Effector memory CD4-positive, alpha-beta T cell (primary cell): ENCODE results near the gene CACNA1G.
A peak's percentile ranks its signal among the peaks of the same experiment; 100 is the strongest.

Experiments
- DNase-seq, 3 donors: peaks; one replicate each; pipeline ENCODE4 v3.0.0-alpha.2; 2020
- H3K27ac ChIP-seq: 2 replicates; pipeline ENCODE4 v1.7.0; 2013; ENCODE audit warnings: mild to moderate bottlenecking, low read length, moderate library complexity; ENCODE audit not compliant: insufficient read depth, poor library complexity, severe bottlenecking
- H3K27me3 ChIP-seq: replicated peaks from 2 replicates; pipeline ENCODE4 v1.7.0; 2013; ENCODE audit warnings: mild to moderate bottlenecking, low read length; ENCODE audit not compliant: insufficient read depth, control insufficient read depth, poor library complexity, severe bottlenecking
- H3K36me3 ChIP-seq: 2 replicates; pipeline ENCODE4 v1.7.0; 2013; ENCODE audit warnings: mild to moderate bottlenecking, low read length, moderate library complexity; ENCODE audit not compliant: control insufficient read depth, insufficient read depth
- H3K4me1 ChIP-seq: 2 replicates; pipeline ENCODE4 v1.7.0; 2013; ENCODE audit warnings: low read length, mild to moderate bottlenecking; ENCODE audit not compliant: control insufficient read depth, insufficient read depth, poor library complexity, severe bottlenecking
- H3K4me3 ChIP-seq: 2 replicates; pipeline ENCODE4 v1.7.0; 2013; ENCODE audit warnings: low read length, low read depth, mild to moderate bottlenecking; ENCODE audit not compliant: insufficient read depth, poor library complexity, severe bottlenecking
- H3K9me3 ChIP-seq: 2 replicates; pipeline ENCODE4 v1.7.0; 2013; ENCODE audit warnings: mild to moderate bottlenecking, low read length, moderate library complexity; ENCODE audit not compliant: control insufficient read depth

CACNA1G gene

GRCh38 chr17:50627782-50628601, 67.5 kb downstream of the CACNA1G start:
- Histone ChIP-seq H3K9me3 (no peaks in the 10 kb centered on the region), H3K4me1 (no peaks in the 10 kb centered on the region), H3K27me3 (peaks cover 20% of the 10 kb centered on the region), H3K4me3 (no peak overlapping the region), H3K36me3 (no peaks in the 10 kb centered on the region), H3K27ac (no peak overlapping the region)
- DNase-seq, result no peak

DNA sequence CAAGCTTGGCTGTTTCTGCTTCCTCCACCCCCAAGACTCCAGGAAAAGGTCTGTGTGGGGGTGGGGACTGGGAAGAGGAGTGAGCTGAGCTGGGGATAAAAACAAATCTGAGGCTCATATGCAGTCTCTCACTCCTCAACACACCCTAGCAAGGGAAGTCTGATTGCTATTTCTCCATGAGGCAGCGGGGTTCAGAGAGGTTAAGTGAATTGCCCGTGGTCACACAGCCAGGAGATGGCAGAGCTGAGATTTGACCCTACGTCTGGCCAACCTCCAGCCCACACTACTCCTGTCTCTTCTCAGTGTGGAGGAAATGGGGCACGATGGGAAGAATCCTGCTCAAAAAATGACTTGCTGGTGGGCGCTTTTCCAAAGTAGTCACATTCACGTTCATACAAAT, 69.4 kb downstream of the CACNA1G start:
- no peaks in the 10 kb centered on the region for H3K36me3 ChIP-seq
- no peak overlapping the region for H3K4me3 ChIP-seq
- no peak for DNase-seq
- H3K27me3 ChIP-seq, result peaks cover 34% of the 10 kb centered on the region
- H3K4me1 ChIP-seq, result peaks cover 4% of the 10 kb centered on the region
- no peaks in the 10 kb centered on the region for H3K9me3 ChIP-seq
- no peak overlapping the region for H3K27ac ChIP-seq

GRCh38 chr17:50630524-50631194, 70.1 kb downstream of the CACNA1G start:
- H3K9me3 ChIP-seq, result no peaks in the 10 kb centered on the region
- no peak overlapping the region for H3K4me3 ChIP-seq
- H3K36me3 ChIP-seq, result no peaks in the 10 kb centered on the region
- H3K4me1 ChIP-seq, result peaks cover 8% of the 10 kb centered on the region
- peaks cover 42% of the 10 kb centered on the region for H3K27me3 ChIP-seq
- DNase-seq, result peak; percentile 9 to 29 (median 26)
- no peak overlapping the region for H3K27ac ChIP-seq

DNA sequence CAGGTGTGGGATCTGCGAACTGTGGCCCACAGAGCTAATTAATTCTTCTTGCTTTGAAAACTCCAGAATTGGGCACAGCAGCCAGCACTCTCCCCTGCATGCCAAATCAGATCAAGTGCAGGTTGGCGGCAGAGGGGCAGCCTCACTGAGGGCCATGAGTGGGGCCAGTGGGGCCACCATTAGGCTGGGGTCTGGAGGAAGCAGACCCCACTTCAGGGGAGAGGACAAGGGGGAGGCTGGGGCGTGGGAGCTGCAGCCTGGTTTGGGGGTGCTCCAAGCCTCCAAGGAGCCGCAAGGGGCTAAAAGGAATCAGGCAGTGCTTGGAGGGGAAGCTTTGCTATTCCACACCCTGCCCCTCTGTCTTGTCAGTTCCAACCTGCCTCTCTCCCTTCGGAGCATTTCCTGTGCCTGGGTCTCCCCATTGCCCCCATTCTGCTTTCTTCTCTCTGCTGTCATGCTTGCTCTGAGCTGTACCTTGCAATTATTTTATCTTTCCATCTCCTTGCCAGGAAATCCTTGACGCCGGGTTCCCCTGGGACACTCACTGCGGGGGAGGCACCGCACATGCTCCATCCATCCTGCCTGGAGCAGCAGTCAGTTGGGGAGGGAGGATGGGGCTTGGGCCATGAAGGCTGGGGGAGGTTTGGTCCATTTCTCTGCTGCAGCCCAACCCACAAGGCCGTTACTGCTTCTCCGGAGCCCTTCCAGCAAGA, 70.8 kb downstream of the CACNA1G start:
- H3K36me3 ChIP-seq, result no peaks in the 10 kb centered on the region
- DNase-seq, result no peak
- peaks cover 8% of the 10 kb centered on the region for H3K4me1 ChIP-seq
- no peak overlapping the region for H3K27ac ChIP-seq
- H3K9me3 ChIP-seq, result no peaks in the 10 kb centered on the region
- peaks cover 45% of the 10 kb centered on the region for H3K27me3 ChIP-seq
- no peak overlapping the region for H3K4me3 ChIP-seq

DNA sequence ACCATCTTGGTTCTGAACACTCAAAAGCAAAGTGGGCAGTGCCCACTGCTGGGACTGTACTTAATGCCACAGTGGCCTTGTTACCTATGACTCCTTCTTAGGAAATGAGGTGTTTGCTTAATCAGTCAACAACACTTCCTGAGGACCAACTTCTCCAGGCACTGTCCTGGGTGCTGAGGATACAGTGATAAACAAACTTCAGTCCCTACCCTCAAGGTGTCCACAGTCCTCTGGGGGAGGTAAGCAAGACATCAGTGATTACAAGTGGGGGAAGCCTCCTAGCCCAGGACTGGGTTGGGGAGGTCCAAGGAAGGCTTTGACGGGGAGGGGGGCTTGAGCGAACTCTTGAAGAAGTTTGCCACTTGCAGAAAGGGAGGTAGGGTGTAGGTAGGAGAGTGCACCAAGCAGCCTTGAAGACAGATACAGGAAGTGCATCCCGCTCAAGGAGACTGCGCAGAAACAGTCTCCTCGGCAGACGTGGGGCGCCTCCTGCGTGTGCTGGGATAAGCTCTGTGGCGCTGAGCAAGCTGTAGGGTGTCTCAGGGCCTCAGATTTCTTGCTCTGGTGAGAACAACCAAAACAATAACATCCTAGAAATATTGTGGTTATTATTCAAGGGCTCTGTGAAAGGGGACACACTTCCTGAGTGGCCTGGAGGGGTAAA, 71.5 kb downstream of the CACNA1G start:
- no peaks in the 10 kb centered on the region for H3K9me3 ChIP-seq
- H3K27ac ChIP-seq, result no peak overlapping the region
- no peaks in the 10 kb centered on the region for H3K36me3 ChIP-seq
- peaks cover 8% of the 10 kb centered on the region for H3K4me1 ChIP-seq
- DNase-seq, result no peak
- H3K4me3 ChIP-seq, result no peak overlapping the region
- peaks cover 44% of the 10 kb centered on the region for H3K27me3 ChIP-seq

- Histone ChIP-seq H3K36me3 (no peaks in the 10 kb centered on the region), H3K4me3 (no peak overlapping the region), H3K4me1 (peaks cover 8% of the 10 kb centered on the region), H3K9me3 (no peaks in the 10 kb centered on the region), H3K27ac (no peak overlapping the region), H3K27me3 (peaks cover 48% of the 10 kb centered on the region)
- DNase-seq, result no peak
Measured at GRCh38 chr17:50632637-50633036, 72.1 kb downstream of the CACNA1G start.

- no peaks in the 10 kb centered on the region for H3K9me3 ChIP-seq
- peaks cover 8% of the 10 kb centered on the region for H3K4me1 ChIP-seq
- no peaks in the 10 kb centered on the region for H3K36me3 ChIP-seq
- DNase-seq, result no peak
- no peak overlapping the region for H3K4me3 ChIP-seq
- no peak overlapping the region for H3K27ac ChIP-seq
- H3K27me3 ChIP-seq, result peaks cover 46% of the 10 kb centered on the region
Measured at GRCh38 chr17:50633683-50634082, 73.2 kb downstream of the CACNA1G start.

DNA sequence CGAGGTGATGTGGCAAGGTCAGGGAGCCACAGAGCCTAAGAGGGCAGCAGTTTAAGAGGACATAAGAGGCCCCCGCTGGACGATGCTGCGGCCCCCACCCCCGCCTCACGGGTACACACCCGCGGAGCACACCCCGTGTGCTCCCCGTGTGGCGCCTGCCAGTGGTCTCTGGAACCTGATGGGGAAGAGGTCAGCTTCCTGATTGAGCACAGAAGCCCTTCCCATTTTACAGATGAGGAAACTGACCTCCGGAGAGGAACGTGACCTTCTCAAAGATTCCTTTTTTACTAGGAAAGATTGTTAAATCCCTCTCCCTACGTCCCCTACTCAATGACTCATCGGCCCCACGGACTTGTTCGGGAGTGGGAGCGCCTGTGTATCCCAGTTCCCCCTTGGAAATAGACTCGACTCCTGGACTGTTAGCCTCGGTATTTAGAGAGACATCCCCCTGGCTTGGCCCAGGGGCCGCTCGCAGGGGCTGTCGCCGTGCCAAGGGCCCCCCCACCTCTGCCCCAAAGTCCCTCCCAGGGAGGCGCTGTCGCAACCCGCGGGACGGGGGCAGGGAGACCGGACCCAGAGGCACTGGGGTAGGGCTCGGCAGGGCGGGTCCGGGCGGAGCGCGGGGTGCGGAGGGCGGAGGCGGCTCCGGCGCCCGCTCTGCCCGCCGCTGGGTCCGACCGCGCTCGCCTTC, 73.9 kb downstream of the CACNA1G start, which contains the start of gene ABCC3:
Gene ABCC3 (plus strand): TSS at position 658 of the 691 bp plus-strand sequence. CDS start 56 bp downstream, outside the sequence.
- Histone ChIP-seq H3K36me3 (no peaks in the 10 kb centered on the region), H3K27ac (no peak within 1 kb of the TSS), H3K27me3 (peaks cover 46% of the 10 kb centered on the region), H3K4me1 (peaks cover 8% of the 10 kb centered on the region), H3K4me3 (no peak within 1 kb of the TSS), H3K9me3 (no peaks in the 10 kb centered on the region)
- no peak for DNase-seq

- Histone ChIP-seq H3K9me3 (no peaks in the 10 kb centered on the region), H3K36me3 (no peaks in the 10 kb centered on the region), H3K4me3 (no peak overlapping the region), H3K27me3 (peaks cover 42% of the 10 kb centered on the region), H3K4me1 (peaks cover 8% of the 10 kb centered on the region), H3K27ac (no peak overlapping the region)
- DNase-seq, result no peak
Measured at GRCh38 chr17:50634915-50635731, 74.6 kb downstream of the CACNA1G start.
